Melanocyte of skin (primary cell): ENCODE data around the gene ISX. TPM values are rescaled to one million over a fixed set of nuclear protein-coding genes. Genes with fewer than 3 reads are reported as not detected.

Source experiments
- total RNA-seq, 2 donors: library from RNA; depleted of rRNA; stranded (reverse); fragments of >200 nt; gene quantifications; 2 replicates each; pipeline ENCODE4 v1.2.3, GENCODE V29; 2012

ISX gene
- total RNA-seq, result not detected

GRCh38 chr22:35065796-35066218 is at the start of gene ISX:
Gene ISX, plus strand, starts transcription at chr22:35066158. Its CDS starts 930 bp downstream, at chr22:35067088.

Other genes with a start within 250 kb of the ISX start
- gene HMGXB4, start 191.3 kb downstream of the ISX start, total RNA-seq, result 10 to 100 TPM; 17.6 to 20.3 TPM
- 10 to 100 TPM; 77.8 to 81.9 TPM for gene TOM1, start 233.7 kb downstream of the ISX start, total RNA-seq